Mucosa of rectum (tissue), 2 donors: ENCODE results near the gene RARS2.

Experiments
- H3K27ac ChIP-seq, 2 donors: one replicate each; pipeline ENCODE4 v1.7.0; 2013; ENCODE audit warnings: inconsistent platforms in 2 of 2, low read depth in 2 of 2, low read length in 2 of 2
- H3K27me3 ChIP-seq, 2 donors: one replicate each; pipeline ENCODE4 v1.7.0; 2013; ENCODE audit warnings: low read length in 2 of 2; ENCODE audit not compliant: control insufficient read depth in 2 of 2, insufficient read depth in 2 of 2
- H3K36me3 ChIP-seq, 2 donors: one replicate each; pipeline ENCODE4 v1.7.0; 2013; ENCODE audit warnings: low read length in 2 of 2; ENCODE audit not compliant: control insufficient read depth in 2 of 2, insufficient read depth in 2 of 2
- H3K4me1 ChIP-seq, 2 donors: one replicate each; pipeline ENCODE4 v1.7.0; 2013; ENCODE audit warnings: low read length in 2 of 2, mild to moderate bottlenecking in 1 of 2; ENCODE audit not compliant: control insufficient read depth in 2 of 2, insufficient read depth in 2 of 2
- H3K4me3 ChIP-seq, 2 donors: one replicate each; pipeline ENCODE4 v1.7.0; 2013; ENCODE audit warnings: low read length in 2 of 2
- H3K9ac ChIP-seq, 2 donors: one replicate each; pipeline ENCODE4 v1.7.0; 2013; ENCODE audit warnings: low read length in 2 of 2, low read depth in 1 of 2, mild to moderate bottlenecking in 1 of 2
- H3K9me3 ChIP-seq, 2 donors: one replicate each; pipeline ENCODE4 v1.7.0; 2013; ENCODE audit warnings: low read length in 2 of 2; ENCODE audit not compliant: control insufficient read depth in 2 of 2
- donor health status: healthy.
- donor health status: Normal muscosa, but diverticular disease.

The RARS2 gene

DNA sequence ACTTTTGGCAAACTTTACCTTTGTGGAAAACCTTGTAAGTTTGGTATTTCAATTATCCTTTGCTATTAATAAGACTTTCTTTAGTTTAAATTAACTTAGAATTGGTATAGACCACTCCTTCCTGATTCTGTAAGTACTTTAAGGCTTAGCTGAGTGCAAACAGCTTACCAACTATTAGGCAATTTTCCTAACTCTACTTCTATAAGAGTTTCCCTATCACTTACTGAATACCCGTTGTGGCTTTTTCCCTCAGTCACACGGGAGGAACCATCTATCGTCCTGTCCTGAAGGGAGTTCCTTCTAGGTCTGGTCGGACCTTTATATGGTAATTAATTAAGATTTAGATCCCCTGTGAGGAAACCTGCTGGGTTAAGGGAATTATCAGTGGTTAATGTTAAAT is 107.4 kb downstream of the RARS2 start:
- no peak overlapping the region for H3K4me3 ChIP-seq
- H3K36me3 ChIP-seq: peaks cover 3 to 20% of the 10 kb centered on the region in 2 donors
- peaks cover 0 to 2% of the 10 kb centered on the region in 2 donors for H3K9me3 ChIP-seq
- no peak overlapping the region for H3K27ac ChIP-seq
- no peaks in the 10 kb centered on the region for H3K27me3 ChIP-seq
- no peak overlapping the region for H3K9ac ChIP-seq
- H3K4me1 ChIP-seq: no peaks in the 10 kb centered on the region

DNA sequence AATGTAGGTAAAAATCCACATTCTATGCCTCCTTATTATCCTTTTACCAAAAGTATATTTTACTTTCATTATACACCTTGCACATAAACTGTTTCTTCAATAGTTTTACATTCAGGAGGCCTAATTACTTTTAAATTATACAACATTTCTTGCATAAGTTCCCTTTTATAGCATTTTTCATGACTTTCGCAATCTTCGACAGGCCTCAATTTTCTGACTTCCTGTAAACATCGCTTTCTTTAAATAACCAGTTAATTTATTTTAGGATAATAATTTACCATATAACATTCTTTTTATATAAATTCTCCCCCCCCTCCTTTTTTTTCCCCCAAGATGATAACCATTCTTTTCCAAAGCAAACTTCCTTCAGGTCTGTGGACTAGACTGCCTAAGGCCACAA is 107.9 kb downstream of the RARS2 start:
- H3K9me3 ChIP-seq: peaks cover 0 to 2% of the 10 kb centered on the region in 2 donors
- no peak overlapping the region for H3K4me3 ChIP-seq
- H3K27me3 ChIP-seq: no peaks in the 10 kb centered on the region
- no peak overlapping the region for H3K9ac ChIP-seq
- H3K4me1 ChIP-seq: no peaks in the 10 kb centered on the region
- H3K27ac ChIP-seq: no peak overlapping the region
- H3K36me3 ChIP-seq: peaks cover 3 to 20% of the 10 kb centered on the region in 2 donors

DNA sequence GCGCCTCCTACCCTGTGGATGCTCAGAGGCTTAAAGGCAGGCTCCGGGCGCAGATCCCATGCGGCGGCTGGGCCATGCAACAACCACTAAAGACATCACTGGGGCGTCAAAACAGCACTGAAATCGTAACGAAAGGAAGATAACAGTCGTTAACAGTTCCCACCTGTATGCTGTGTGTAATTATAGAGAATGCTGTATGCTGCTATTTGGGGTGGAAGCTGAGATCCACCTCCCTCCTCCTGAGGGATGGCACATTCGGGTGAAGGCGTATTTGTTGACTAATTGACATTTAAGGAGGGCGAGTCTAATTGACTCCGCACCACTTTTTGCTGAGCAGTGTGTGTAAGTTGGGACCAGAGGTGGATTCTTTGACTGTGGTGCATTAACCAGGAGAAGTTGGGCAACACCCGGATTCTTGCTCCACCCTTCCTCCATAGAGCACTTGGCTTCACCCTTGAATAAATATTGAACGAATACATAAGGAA is 116.3 kb downstream of the RARS2 start:
- Histone ChIP-seq H3K9ac (peak overlapping the region; percentile 97), H3K4me1 (peaks cover 14 to 15% of the 10 kb centered on the region in 2 donors), H3K9me3 (no peaks in the 10 kb centered on the region), H3K4me3 (peak overlapping the region; percentile 98 to 99), H3K27ac (peak overlapping the region; percentile 94 to 96), H3K27me3 (no peaks in the 10 kb centered on the region), H3K36me3 (peaks cover 3 to 4% of the 10 kb centered on the region in 2 donors)

DNA sequence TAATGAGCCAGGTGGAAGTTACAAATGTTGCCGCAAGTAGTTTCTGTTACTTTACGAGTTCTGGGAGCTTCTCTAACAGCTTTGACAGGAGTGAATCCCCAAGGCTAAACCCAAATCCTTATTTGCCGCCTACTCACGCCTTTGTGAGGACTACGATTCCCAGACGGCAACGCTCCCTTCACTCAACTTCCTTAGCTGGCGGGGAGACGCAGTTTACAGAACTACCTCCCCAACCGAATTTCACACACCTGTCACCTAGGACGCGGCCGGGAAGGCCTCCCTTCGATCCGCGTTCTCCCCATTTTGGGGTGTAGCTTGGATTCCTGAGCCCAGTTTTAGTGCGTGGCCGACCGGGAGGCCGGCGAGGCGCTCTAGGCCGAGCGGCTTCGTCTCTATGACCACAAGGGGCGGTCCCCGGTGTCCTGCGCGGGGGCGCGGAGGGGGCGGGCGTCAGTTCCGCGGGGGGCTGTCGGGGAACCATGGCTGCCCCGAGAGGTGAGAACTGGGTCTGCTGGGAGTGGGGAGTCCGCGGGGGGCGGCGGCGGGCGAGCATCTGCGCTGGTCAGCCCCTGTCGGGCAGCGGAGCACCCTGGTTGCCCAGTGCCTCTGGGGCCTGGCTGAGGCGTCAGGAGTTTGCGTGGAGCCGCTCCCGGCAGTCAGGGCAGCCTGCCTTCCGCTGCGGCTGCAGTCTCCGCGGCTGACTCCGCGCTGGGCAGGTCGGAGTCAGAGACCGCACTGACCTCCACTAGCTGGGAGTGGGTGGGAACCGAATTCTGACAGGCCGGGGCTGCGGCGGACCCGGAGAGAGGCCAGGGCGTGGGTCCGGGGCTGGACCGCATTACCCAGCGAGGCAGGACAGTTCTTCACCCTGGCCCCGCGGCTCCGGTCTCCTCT is 117.0 kb downstream of the RARS2 start, which contains the start of gene SLC35A1:
Gene SLC35A1, plus strand, starts transcription at position 450 of the 894 bp plus-strand sequence. Its CDS starts 30 bp downstream, at position 480.
- H3K4me3 ChIP-seq: peak within 1 kb of the TSS; percentile 98 to 99
- no peaks in the 10 kb centered on the region for H3K27me3 ChIP-seq
- peak within 1 kb of the TSS; percentile 97 for H3K9ac ChIP-seq
- peaks cover 14 to 15% of the 10 kb centered on the region in 2 donors for H3K4me1 ChIP-seq
- H3K36me3 ChIP-seq: peaks cover 0 to 2% of the 10 kb centered on the region in 2 donors
- no peaks in the 10 kb centered on the region for H3K9me3 ChIP-seq
- H3K27ac ChIP-seq: peak within 1 kb of the TSS; percentile 94 to 96

DNA sequence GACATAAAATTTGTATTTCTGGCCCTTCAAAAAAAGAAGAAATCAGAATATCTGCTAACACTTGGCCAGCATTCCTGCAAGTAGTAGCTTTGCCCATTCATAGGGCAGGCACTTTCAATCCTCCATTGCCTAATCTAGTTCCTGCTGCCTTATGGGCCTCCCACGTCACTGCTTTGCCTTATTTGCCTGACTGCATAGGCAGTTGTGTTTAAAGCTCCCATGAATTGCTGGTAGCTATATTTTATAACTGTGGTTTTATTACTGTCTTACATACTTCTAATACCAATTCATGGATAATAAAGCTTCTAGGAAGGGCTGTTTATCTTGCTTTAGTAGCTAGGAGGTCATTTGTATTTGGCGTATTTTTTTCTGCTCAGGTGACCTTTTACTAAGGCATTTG is 124.7 kb downstream of the RARS2 start:
- no peak overlapping the region for H3K9ac ChIP-seq
- no peaks in the 10 kb centered on the region for H3K27me3 ChIP-seq
- no peak overlapping the region for H3K4me3 ChIP-seq
- H3K36me3 ChIP-seq: no peaks in the 10 kb centered on the region
- no peaks in the 10 kb centered on the region for H3K9me3 ChIP-seq
- peaks cover 0 to 5% of the 10 kb centered on the region in 2 donors for H3K4me1 ChIP-seq
- H3K27ac ChIP-seq: peak overlapping the region in 1 of 2 donors; percentile 28
